GM12874 (cell line): ENCODE results near the gene CRYL1.

Experiments
- CTCF ChIP-seq: IDR thresholded peaks from 2 replicates; pipeline ENCODE4 v1.5.1; 2011; ENCODE audit warnings: low read depth, mild to moderate bottlenecking, control low read depth, low read length, moderate library complexity; ENCODE audit not compliant: insufficient read depth

The CRYL1 gene

GRCh38 chr13:20498659-20499058, 27.0 kb downstream of the CRYL1 start:
- no peak for TF ChIP-seq CTCF

- no peak for TF ChIP-seq CTCF
Measured at GRCh38 chr13:20498129-20498528, 27.5 kb downstream of the CRYL1 start.

- no peak for TF ChIP-seq CTCF
Measured at GRCh38 chr13:20497006-20497775, 28.5 kb downstream of the CRYL1 start.

GRCh38 chr13:20495087-20496023, 30.3 kb downstream of the CRYL1 start:
- peak; percentile 78 for TF ChIP-seq CTCF

GRCh38 chr13:20494656-20495055, 31.0 kb downstream of the CRYL1 start:
- TF ChIP-seq CTCF, result no peak

GRCh38 chr13:20492641-20493040, 33.0 kb downstream of the CRYL1 start:
- peak; percentile 41 for TF ChIP-seq CTCF

- no peak for TF ChIP-seq CTCF
Measured at GRCh38 chr13:20491926-20492435, 33.7 kb downstream of the CRYL1 start.
